HL-60 (cell line): ENCODE measurements around the gene CRY1.

Source experiments
- POLR2AphosphoS5 ChIP-seq: IDR thresholded peaks from 2 replicates; pipeline ENCODE4 v1.6.1; 2012; ENCODE audit warnings: low read depth
- TF ChIP-seq, protein P1 (sequence below): IDR thresholded peaks from one replicate; pipeline ENCODE4 v1.5.1; 2011; ENCODE audit warnings: low read length, control low read depth, inconsistent platforms; ENCODE audit not compliant: insufficient read depth
- TF ChIP-seq, protein P2 (sequence below): IDR thresholded peaks from 2 replicates; pipeline ENCODE4 v1.6.1; 2012; ENCODE audit warnings: low read depth; ENCODE audit not compliant: insufficient replicate concordance

DNA sequence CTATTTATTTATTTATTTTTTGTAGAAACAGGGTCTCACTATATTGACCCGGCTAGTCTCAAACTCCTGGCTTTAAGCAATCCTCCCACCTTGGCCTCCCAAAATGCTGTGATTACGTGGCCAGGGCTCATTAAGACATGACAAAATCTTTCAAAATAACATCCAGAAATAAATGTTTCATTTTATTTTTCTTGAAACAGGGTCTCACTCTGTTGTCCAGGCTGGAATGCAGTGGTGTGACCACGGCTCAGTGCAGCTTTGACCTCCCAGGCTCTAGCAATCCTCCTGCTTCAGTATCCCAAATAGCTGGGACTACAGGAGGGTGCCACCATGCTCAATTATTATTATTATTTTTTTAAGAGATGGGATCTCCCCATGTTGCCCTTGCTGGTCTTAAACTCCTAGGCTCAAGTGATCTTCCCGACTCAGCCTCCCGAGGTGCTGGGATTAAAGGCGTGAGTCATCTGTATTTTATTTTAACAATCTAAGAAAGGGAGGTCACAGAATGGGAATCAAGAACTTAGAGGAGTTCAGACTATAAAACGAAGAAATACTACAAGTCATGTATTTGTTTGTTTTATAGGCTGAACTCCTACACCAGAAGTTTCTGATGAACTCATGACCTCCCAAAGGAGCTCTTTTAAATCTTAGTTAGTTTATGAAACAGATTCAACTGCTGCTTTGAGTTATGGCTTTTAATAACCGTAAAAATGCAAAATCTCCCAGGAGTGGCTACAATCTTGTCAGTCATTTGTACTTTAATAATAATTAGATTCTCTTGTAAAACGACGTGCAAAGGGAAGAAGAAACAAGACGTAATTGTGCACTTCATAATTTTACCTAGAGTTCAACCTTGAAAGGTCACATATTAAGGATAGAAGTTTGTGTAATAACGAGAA is 139.7 kb downstream of the CRY1 start:
- TF ChIP-seq, protein P1, sequence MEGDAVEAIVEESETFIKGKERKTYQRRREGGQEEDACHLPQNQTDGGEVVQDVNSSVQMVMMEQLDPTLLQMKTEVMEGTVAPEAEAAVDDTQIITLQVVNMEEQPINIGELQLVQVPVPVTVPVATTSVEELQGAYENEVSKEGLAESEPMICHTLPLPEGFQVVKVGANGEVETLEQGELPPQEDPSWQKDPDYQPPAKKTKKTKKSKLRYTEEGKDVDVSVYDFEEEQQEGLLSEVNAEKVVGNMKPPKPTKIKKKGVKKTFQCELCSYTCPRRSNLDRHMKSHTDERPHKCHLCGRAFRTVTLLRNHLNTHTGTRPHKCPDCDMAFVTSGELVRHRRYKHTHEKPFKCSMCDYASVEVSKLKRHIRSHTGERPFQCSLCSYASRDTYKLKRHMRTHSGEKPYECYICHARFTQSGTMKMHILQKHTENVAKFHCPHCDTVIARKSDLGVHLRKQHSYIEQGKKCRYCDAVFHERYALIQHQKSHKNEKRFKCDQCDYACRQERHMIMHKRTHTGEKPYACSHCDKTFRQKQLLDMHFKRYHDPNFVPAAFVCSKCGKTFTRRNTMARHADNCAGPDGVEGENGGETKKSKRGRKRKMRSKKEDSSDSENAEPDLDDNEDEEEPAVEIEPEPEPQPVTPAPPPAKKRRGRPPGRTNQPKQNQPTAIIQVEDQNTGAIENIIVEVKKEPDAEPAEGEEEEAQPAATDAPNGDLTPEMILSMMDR = no peak
- TF ChIP-seq POLR2AphosphoS5 = no peak
- TF ChIP-seq, protein P2, sequence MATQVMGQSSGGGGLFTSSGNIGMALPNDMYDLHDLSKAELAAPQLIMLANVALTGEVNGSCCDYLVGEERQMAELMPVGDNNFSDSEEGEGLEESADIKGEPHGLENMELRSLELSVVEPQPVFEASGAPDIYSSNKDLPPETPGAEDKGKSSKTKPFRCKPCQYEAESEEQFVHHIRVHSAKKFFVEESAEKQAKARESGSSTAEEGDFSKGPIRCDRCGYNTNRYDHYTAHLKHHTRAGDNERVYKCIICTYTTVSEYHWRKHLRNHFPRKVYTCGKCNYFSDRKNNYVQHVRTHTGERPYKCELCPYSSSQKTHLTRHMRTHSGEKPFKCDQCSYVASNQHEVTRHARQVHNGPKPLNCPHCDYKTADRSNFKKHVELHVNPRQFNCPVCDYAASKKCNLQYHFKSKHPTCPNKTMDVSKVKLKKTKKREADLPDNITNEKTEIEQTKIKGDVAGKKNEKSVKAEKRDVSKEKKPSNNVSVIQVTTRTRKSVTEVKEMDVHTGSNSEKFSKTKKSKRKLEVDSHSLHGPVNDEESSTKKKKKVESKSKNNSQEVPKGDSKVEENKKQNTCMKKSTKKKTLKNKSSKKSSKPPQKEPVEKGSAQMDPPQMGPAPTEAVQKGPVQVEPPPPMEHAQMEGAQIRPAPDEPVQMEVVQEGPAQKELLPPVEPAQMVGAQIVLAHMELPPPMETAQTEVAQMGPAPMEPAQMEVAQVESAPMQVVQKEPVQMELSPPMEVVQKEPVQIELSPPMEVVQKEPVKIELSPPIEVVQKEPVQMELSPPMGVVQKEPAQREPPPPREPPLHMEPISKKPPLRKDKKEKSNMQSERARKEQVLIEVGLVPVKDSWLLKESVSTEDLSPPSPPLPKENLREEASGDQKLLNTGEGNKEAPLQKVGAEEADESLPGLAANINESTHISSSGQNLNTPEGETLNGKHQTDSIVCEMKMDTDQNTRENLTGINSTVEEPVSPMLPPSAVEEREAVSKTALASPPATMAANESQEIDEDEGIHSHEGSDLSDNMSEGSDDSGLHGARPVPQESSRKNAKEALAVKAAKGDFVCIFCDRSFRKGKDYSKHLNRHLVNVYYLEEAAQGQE = no peak
